GM12891 (cell line): Measurements from ENCODE around the gene HCN2.

Experiments used
- POLR2A ChIP-seq: IDR thresholded peaks from 2 replicates; pipeline ENCODE4 v1.6.1; 2011; ENCODE audit warnings: low read depth, low read length, control low read depth
- POLR2AphosphoS5 ChIP-seq: IDR thresholded peaks from 2 replicates; pipeline ENCODE4 v1.6.1; 2011; ENCODE audit warnings: low read depth, low read length, control low read depth
- TAF1 ChIP-seq: IDR thresholded peaks from 2 replicates; pipeline ENCODE4 v1.6.1; 2011; ENCODE audit warnings: low read depth, low read length, control low read depth

GRCh38 chr19:597406-598315 lies 8.0 kb downstream of the HCN2 start:
- TF ChIP-seq POLR2AphosphoS5 (no peak), POLR2A (no peak), TAF1 (no peak)
